ENCODE measurements around the gene FCN3. TPM values are rescaled to one million over a fixed set of nuclear protein-coding genes. Genes with fewer than 3 reads are reported as not detected.
"Not testable (repeated sequence)": the region's sequence is repeated elsewhere in the genome, so short reads cannot be mapped to it uniquely, and the experiment has no call there.

FCN3 gene
- total and polyA plus RNA-seq, 7 donors = 3.4 to 34.6 (median 12.9) TPM

GRCh38 chr1:27410709-27411108, 36.1 kb upstream of the FCN3 start:
- TF ChIP-seq CTCF (IDR thresholded peaks at IDR 0.05) = no peak
- Histone ChIP-seq H3K27ac (no peak overlapping the region), H3K4me3 (no peak overlapping the region), H3K4me1 (peaks cover 22% of the 10 kb centered on the region), H3K27me3 (ENCODE audit: insufficient read depth in 3 of 3, low read length in 2 of 3) (no peaks in the 10 kb centered on the region), H3K36me3 (ENCODE audit: insufficient read depth in 1 of 2, low read depth in 1 of 2) (peaks cover 19 to 91% of the 10 kb centered on the region in 2 donors), H3K9me3 (no peaks in the 10 kb centered on the region)
- DNase-seq = no peak
- no peak for ATAC-seq
- intact Hi-C loops (cut with DNase I) = no loop called here
- WGBS, 3 donors = 62 to 72% (median 68%) methylated on average over 2 of the region's 2 CpGs

- no peak for DNase-seq
- no peak for ATAC-seq
- no peak overlapping the region for H3K4me3 ChIP-seq
- no peak overlapping the region for H3K27ac ChIP-seq
- peaks cover 19 to 81% of the 10 kb centered on the region in 2 donors for H3K36me3 ChIP-seq (ENCODE audit: insufficient read depth in 1 of 2, low read depth in 1 of 2)
- no peaks in the 10 kb centered on the region for H3K9me3 ChIP-seq
- intact Hi-C loops (cut with DNase I) = no loop called here
- WGBS, 3 donors = 91 to 98% (median 93%) methylated on average over 10 to 11 of the region's 11 CpGs
- H3K4me1 ChIP-seq = peaks cover 32% of the 10 kb centered on the region
- no peaks in the 10 kb centered on the region for H3K27me3 ChIP-seq (ENCODE audit: insufficient read depth in 3 of 3, low read length in 2 of 3)
- TF ChIP-seq CTCF (IDR thresholded peaks at IDR 0.05) = no peak
These were observed 35.0 kb upstream of the FCN3 start for GRCh38 chr1:27409669-27410068.

GRCh38 chr1:27408151-27408550, 33.5 kb upstream of the FCN3 start:
- peaks cover 10 to 66% of the 10 kb centered on the region in 2 donors for H3K36me3 ChIP-seq (ENCODE audit: insufficient read depth in 1 of 2, low read depth in 1 of 2)
- H3K4me1 ChIP-seq = peaks cover 43% of the 10 kb centered on the region
- DNase-seq (no peak), ATAC-seq (no peak)
- H3K4me3 ChIP-seq = no peak overlapping the region
- no peaks in the 10 kb centered on the region for H3K9me3 ChIP-seq
- H3K27me3 ChIP-seq (ENCODE audit: insufficient read depth in 3 of 3, low read length in 2 of 3) = no peaks in the 10 kb centered on the region
- intact Hi-C loops (cut with DNase I) = no loop called here
- TF ChIP-seq CTCF (IDR thresholded peaks at IDR 0.05) = no peak
- 93 to 98% (median 94%) methylated on average over 9 of the region's 9 CpGs for WGBS, 3 donors
- H3K27ac ChIP-seq = no peak overlapping the region

GRCh38 chr1:27406791-27407190, 32.2 kb upstream of the FCN3 start:
- Histone ChIP-seq H3K4me1 (peaks cover 50% of the 10 kb centered on the region), H3K36me3 (ENCODE audit: insufficient read depth in 1 of 2, low read depth in 1 of 2) (peaks cover 4 to 52% of the 10 kb centered on the region in 2 donors), H3K27ac (peak overlapping the region; percentile 85)
- ATAC-seq; intact Hi-C loops (cut with DNase I); H3K9me3 ChIP-seq; H3K27me3 ChIP-seq (ENCODE audit: insufficient read depth in 3 of 3, low read length in 2 of 3); DNase-seq; H3K4me3 ChIP-seq: not testable (repeated sequence)
- WGBS, 3 donors = 63 to 77% (median 74%) methylated on average over 2 of the region's 2 CpGs

- ATAC-seq (no peak), DNase-seq (no peak)
- H3K27ac ChIP-seq = peak overlapping the region; percentile 85
- H3K9me3 ChIP-seq = no peaks in the 10 kb centered on the region
- no peak overlapping the region for H3K4me3 ChIP-seq
- TF ChIP-seq CTCF (IDR thresholded peaks at IDR 0.05) = no peak
- 33 to 41% (median 41%) methylated on average over 4 of the region's 4 CpGs for WGBS, 3 donors
- peaks cover 50% of the 10 kb centered on the region for H3K4me1 ChIP-seq
- H3K36me3 ChIP-seq (ENCODE audit: insufficient read depth in 1 of 2, low read depth in 1 of 2) = peaks cover 3 to 47% of the 10 kb centered on the region in 2 donors
- H3K27me3 ChIP-seq (ENCODE audit: insufficient read depth in 3 of 3, low read length in 2 of 3) = no peaks in the 10 kb centered on the region
- intact Hi-C loops (cut with DNase I) = no loop called here
These were observed 31.7 kb upstream of the FCN3 start for GRCh38 chr1:27406362-27406680.

- intact Hi-C loops (cut with DNase I); H3K4me3 ChIP-seq; H3K27me3 ChIP-seq (ENCODE audit: insufficient read depth in 3 of 3, low read length in 2 of 3); DNase-seq; H3K9me3 ChIP-seq: not testable (repeated sequence)
- Histone ChIP-seq H3K4me1 (peaks cover 50% of the 10 kb centered on the region), H3K36me3 (ENCODE audit: insufficient read depth in 1 of 2, low read depth in 1 of 2) (peaks cover 0 to 42% of the 10 kb centered on the region in 2 donors), H3K27ac (peak overlapping the region; percentile 85)
- 37 to 66% (median 43%) methylated on average over 15 to 17 of the region's 18 CpGs for WGBS, 3 donors
- peak in 3 of 4 donors; percentile 2 to 15 (median 10) for ATAC-seq
These were observed 31.2 kb upstream of the FCN3 start for GRCh38 chr1:27405598-27406361.
